ENCODE measurements around the gene KRT27. TPM values are rescaled to one million over a fixed set of nuclear protein-coding genes. Genes with fewer than 3 reads are reported as not detected.

The KRT27 gene
- total RNA-seq, 1 experiment from 2014 or later: not detected

GRCh38 chr17:40821536-40821935 is 39.2 kb upstream of the KRT27 start:
- Mint-ChIP-seq H3K4me3 (ENCODE audit: low read depth, unreplicated experiment) (no peak overlapping the region), H3K27ac (ENCODE audit: unreplicated experiment) (no peak overlapping the region), H3K4me1 (ENCODE audit: low read depth, unreplicated experiment) (peaks cover 39% of the 10 kb centered on the region), H3K36me3 (ENCODE audit: insufficient read depth, unreplicated experiment) (peaks cover 37% of the 10 kb centered on the region), H3K27me3 (ENCODE audit: unreplicated experiment) (no peaks in the 10 kb centered on the region), H3K9me3 (ENCODE audit: low read depth, unreplicated experiment) (no peaks in the 10 kb centered on the region)
- no peak for DNase-seq
- TF ChIP-seq CTCF (IDR thresholded peaks at IDR 0.05; ENCODE audit: unreplicated experiment): no peak
- intact Hi-C loops (cut with micrococcal nuclease; ENCODE audit: unreplicated experiment): no loop called here
- CTCF ChIA-PET: interaction anchor here (0.7 to 1.4 kb wide), 3 partner anchors 12 to 288 kb away, joined by 3 to 6 read pairs (median 3); no protein-coding TSS in a partner anchor
- BruUV-seq (replicated peaks): no TSS peak

GRCh38 chr17:40820228-40820838 is 38.0 kb upstream of the KRT27 start:
- intact Hi-C loops (cut with micrococcal nuclease; ENCODE audit: unreplicated experiment): no loop called here
- no peak for TF ChIP-seq CTCF (IDR thresholded peaks at IDR 0.05; ENCODE audit: unreplicated experiment)
- H3K27ac Mint-ChIP-seq (ENCODE audit: unreplicated experiment): no peak overlapping the region
- BruUV-seq (replicated peaks): no TSS peak
- H3K9me3 Mint-ChIP-seq (ENCODE audit: low read depth, unreplicated experiment): no peaks in the 10 kb centered on the region
- H3K36me3 Mint-ChIP-seq (ENCODE audit: insufficient read depth, unreplicated experiment): peaks cover 38% of the 10 kb centered on the region
- CTCF ChIA-PET: interaction anchor here (0.6 to 2.9 kb wide), 9 partner anchors 17 to 1197 kb away, joined by 3 to 31 read pairs (median 4); no protein-coding TSS in a partner anchor
- peak overlapping the region; percentile 80 for H3K4me3 Mint-ChIP-seq (ENCODE audit: low read depth, unreplicated experiment)
- H3K4me1 Mint-ChIP-seq (ENCODE audit: low read depth, unreplicated experiment): peaks cover 31% of the 10 kb centered on the region
- H3K27me3 Mint-ChIP-seq (ENCODE audit: unreplicated experiment): no peaks in the 10 kb centered on the region
- no peak for DNase-seq

- H3K9me3 Mint-ChIP-seq (ENCODE audit: low read depth, unreplicated experiment): no peaks in the 10 kb centered on the region
- H3K4me1 Mint-ChIP-seq (ENCODE audit: low read depth, unreplicated experiment): peaks cover 31% of the 10 kb centered on the region
- TSS peak; percentile 77 for BruUV-seq (replicated peaks)
- intact Hi-C loops (cut with micrococcal nuclease; ENCODE audit: unreplicated experiment): loop anchor here (1.0 to 2.0 kb wide), 2 partner anchors 9 to 927 kb away; no protein-coding TSS in a partner anchor
- peaks cover 38% of the 10 kb centered on the region for H3K36me3 Mint-ChIP-seq (ENCODE audit: insufficient read depth, unreplicated experiment)
- DNase-seq: no peak
- peak overlapping the region; percentile 92 for H3K27ac Mint-ChIP-seq (ENCODE audit: unreplicated experiment)
- CTCF ChIA-PET: interaction anchor here (0.6 to 2.9 kb wide), 21 partner anchors 10 to 1198 kb away, joined by 3 to 31 read pairs (median 5); no protein-coding TSS in a partner anchor
- peak overlapping the region; percentile 80 for H3K4me3 Mint-ChIP-seq (ENCODE audit: low read depth, unreplicated experiment)
- no peaks in the 10 kb centered on the region for H3K27me3 Mint-ChIP-seq (ENCODE audit: unreplicated experiment)
- no peak for TF ChIP-seq CTCF (IDR thresholded peaks at IDR 0.05; ENCODE audit: unreplicated experiment)
Observed at GRCh38 chr17:40819528-40820125, 37.3 kb upstream of the KRT27 start.

GRCh38 chr17:40818733-40819527 is 36.6 kb upstream of the KRT27 start:
- Mint-ChIP-seq H3K27me3 (ENCODE audit: unreplicated experiment) (no peaks in the 10 kb centered on the region), H3K4me3 (ENCODE audit: low read depth, unreplicated experiment) (peak overlapping the region; percentile 80), H3K9me3 (ENCODE audit: low read depth, unreplicated experiment) (no peaks in the 10 kb centered on the region), H3K27ac (ENCODE audit: unreplicated experiment) (peak overlapping the region; percentile 92), H3K4me1 (ENCODE audit: low read depth, unreplicated experiment) (peaks cover 31% of the 10 kb centered on the region), H3K36me3 (ENCODE audit: insufficient read depth, unreplicated experiment) (peaks cover 38% of the 10 kb centered on the region)
- DNase-seq: peak; percentile 100
- CTCF ChIA-PET: interaction anchor here (0.5 to 2.9 kb wide), 52 partner anchors 10 to 1197 kb away, joined by 3 to 31 read pairs (median 4); partner anchors contain the start of genes MIEN1, PSMD3 and TOP2A
- no TSS peak for BruUV-seq (replicated peaks)
- intact Hi-C loops (cut with micrococcal nuclease; ENCODE audit: unreplicated experiment): loop anchor here (1.0 to 2.0 kb wide), 4 partner anchors 9 to 926 kb away; no protein-coding TSS in a partner anchor
- no peak for TF ChIP-seq CTCF (IDR thresholded peaks at IDR 0.05; ENCODE audit: unreplicated experiment)

Measured in Calu3 (cell line).